Cardiac fibroblast (primary cell): ENCODE measurements around the gene SEMA3G.

ENCODE experiments used
- DNase-seq, 2 donors: peaks; one replicate each; pipeline versions ENCODE4 v3.0.0 to v3.0.0-alpha.2; 2010; ENCODE audit warnings: low read depth in 2 of 2
- H3K4me3 ChIP-seq, 2 donors: replicated peaks in 1 of 2; 1 replicate in 1 of 2; 2 replicates in 1 of 2; pipeline ENCODE4 v1.5.1; 2011; ENCODE audit warnings: low read depth in 2 of 2, low read length in 2 of 2, mild to moderate bottlenecking in 2 of 2, moderate library complexity in 1 of 2
- TF ChIP-seq, protein P1 (sequence below): IDR thresholded peaks from one replicate; pipeline ENCODE4 v1.5.1; 2011; ENCODE audit warnings: low read depth, mild to moderate bottlenecking, low read length, inconsistent platforms

SEMA3G gene

GRCh38 chr3:52391096-52391495 lies 53.8 kb downstream of the SEMA3G start:
- H3K4me3 ChIP-seq, result no peak overlapping the region
- DNase-seq, result no peak
- TF ChIP-seq, protein P1, sequence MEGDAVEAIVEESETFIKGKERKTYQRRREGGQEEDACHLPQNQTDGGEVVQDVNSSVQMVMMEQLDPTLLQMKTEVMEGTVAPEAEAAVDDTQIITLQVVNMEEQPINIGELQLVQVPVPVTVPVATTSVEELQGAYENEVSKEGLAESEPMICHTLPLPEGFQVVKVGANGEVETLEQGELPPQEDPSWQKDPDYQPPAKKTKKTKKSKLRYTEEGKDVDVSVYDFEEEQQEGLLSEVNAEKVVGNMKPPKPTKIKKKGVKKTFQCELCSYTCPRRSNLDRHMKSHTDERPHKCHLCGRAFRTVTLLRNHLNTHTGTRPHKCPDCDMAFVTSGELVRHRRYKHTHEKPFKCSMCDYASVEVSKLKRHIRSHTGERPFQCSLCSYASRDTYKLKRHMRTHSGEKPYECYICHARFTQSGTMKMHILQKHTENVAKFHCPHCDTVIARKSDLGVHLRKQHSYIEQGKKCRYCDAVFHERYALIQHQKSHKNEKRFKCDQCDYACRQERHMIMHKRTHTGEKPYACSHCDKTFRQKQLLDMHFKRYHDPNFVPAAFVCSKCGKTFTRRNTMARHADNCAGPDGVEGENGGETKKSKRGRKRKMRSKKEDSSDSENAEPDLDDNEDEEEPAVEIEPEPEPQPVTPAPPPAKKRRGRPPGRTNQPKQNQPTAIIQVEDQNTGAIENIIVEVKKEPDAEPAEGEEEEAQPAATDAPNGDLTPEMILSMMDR, result no peak

DNA sequence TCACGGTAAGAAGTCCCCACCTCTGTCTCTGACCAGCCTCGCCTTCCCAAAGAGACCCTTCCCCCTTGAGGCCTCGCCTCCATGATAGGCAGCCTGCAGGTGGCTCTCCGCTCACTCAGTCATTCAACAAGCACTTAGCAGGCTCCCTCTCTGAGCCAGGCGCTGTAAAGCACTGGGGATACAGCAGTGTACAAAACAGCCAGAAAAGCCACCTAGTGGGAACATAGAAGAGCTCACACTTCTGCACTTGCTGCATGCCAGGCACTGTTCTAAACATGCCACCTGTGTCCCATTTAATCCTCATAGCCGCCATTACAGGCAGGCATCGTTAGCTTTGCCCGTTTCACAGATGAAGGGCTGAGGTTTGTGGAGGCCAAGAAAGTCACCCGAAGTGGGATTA lies 56.0 kb downstream of the SEMA3G start:
- H3K4me3 ChIP-seq, result no peak overlapping the region
- TF ChIP-seq, protein P1, result no peak
- peak in 1 of 2 donors; percentile 9 for DNase-seq

DNA sequence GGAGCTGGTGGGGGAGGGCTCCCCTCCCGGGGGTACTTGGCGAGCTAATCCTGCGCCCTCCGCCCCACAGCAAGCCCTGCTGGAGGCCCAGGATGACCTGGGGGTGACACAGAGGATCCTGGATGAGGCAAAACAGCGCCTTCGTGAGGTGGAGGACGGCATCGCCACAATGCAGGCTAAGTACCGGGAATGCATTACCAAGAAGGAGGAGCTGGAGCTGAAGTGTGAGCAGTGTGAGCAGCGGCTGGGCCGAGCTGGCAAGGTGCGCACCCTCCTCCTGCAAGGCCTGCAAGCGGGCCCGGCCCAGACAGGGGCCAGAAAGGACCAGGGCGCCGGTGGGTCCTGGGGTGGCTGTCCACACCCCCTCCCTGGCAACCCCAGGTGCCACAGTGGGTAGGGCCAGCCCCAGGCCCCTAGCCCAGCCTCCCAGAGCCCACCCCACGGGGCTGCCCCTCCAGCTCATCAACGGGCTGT lies 56.5 kb downstream of the SEMA3G start:
- TF ChIP-seq, protein P1, result no peak
- DNase-seq, result no peak
- H3K4me3 ChIP-seq, result no peak overlapping the region

DNA sequence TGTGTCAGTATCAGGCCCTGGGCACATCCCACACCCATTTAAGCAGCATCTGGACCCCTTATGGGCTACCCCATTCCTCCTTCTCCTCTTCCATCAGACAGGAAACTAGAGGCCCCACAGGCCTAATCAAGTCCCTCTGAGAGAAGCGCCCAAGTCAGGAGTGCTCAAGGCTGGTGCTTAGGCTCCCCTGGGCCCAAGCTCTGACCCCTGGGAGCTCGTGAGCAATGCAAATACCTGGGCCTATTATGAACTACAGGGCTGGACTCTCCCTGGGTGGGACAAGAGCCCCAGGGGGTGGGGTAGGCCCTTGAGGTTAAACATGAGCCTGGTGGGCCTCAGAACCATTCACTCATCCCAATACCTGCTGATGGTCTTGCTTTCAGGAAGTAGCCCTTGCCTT lies 57.4 kb downstream of the SEMA3G start:
- no peak for DNase-seq
- H3K4me3 ChIP-seq, result no peak overlapping the region
- TF ChIP-seq, protein P1, result no peak

- DNase-seq, result peak; percentile 24 to 45
- TF ChIP-seq, protein P1, result peak; percentile 74
- no peak overlapping the region for H3K4me3 ChIP-seq
Measured at GRCh38 chr3:52385157-52385556, 59.7 kb downstream of the SEMA3G start.

GRCh38 chr3:52384019-52384761 lies 60.7 kb downstream of the SEMA3G start:
- H3K4me3 ChIP-seq, result no peak overlapping the region
- DNase-seq, result no peak
- TF ChIP-seq, protein P1, result no peak
